Measurements from ENCODE around the gene TNP1.

DNA sequence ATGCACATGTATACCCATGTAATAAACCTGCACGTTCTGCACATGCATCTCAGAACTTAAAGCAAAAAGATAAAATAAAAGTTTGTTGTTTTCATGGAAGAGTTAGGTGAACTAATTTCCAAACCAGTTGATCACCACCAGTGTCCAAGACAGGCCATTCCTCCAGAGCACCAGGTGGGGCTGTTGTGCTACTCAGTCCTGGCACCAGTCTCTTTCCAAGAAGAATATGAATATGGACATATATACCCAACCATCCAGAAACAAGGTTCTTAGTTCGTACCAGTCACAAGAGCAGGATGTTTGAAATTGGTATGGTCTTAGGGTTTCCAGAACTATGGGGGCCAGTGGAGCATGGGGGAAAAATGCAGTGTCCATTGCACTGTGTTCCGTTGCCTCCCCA lies 17.2 kb upstream of the TNP1 start:
- TF ChIP-seq, protein P1, sequence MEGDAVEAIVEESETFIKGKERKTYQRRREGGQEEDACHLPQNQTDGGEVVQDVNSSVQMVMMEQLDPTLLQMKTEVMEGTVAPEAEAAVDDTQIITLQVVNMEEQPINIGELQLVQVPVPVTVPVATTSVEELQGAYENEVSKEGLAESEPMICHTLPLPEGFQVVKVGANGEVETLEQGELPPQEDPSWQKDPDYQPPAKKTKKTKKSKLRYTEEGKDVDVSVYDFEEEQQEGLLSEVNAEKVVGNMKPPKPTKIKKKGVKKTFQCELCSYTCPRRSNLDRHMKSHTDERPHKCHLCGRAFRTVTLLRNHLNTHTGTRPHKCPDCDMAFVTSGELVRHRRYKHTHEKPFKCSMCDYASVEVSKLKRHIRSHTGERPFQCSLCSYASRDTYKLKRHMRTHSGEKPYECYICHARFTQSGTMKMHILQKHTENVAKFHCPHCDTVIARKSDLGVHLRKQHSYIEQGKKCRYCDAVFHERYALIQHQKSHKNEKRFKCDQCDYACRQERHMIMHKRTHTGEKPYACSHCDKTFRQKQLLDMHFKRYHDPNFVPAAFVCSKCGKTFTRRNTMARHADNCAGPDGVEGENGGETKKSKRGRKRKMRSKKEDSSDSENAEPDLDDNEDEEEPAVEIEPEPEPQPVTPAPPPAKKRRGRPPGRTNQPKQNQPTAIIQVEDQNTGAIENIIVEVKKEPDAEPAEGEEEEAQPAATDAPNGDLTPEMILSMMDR (IDR thresholded peaks at IDR 0.05; ENCODE audit: borderline replicate concordance, extremely low read depth, low read length, poor library complexity, severe bottlenecking): peak; percentile 23
- TF ChIP-seq EZH2 (IDR thresholded peaks at IDR 0.05; ENCODE audit: borderline replicate concordance, low read depth, low read length, severe bottlenecking): no peak
